Erythroblast (primary cell): ENCODE measurements around the gene TWIST2.

Experiments
- DNase-seq, 2 experiments: peaks; one replicate each; lab custom pipeline; 2025; lab: John Stamatoyannopoulos, UW
- GATA1 ChIP-seq: IDR thresholded peaks from 2 replicates; pipeline ENCODE4 v1.6.1; 2011; ENCODE audit warnings: low read depth, mild to moderate bottlenecking, control low read depth, low read length, moderate library complexity
- POLR2A ChIP-seq: IDR thresholded peaks from 2 replicates; pipeline ENCODE4 v1.6.1; 2011; ENCODE audit warnings: mild to moderate bottlenecking, low read length

TWIST2 gene

DNA sequence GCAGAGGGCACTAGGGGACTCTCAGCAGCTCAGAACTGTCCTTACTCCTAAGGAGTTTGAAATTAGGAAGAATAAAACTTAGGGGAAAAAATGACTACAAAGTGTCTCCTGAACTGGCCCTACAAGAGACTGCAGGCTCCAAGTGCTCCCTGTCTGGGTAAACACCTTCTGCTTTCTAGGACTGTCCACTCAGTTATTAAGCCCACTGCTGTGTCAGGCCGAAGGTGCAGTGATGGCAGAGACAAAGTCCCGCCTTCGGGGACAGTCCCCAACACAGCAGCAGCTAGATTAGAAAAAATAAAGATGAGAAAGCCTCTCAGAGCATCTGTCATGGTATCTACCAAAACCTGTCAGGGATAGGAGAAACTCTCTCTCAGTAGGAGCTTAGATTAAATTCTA is 28.3 kb downstream of the TWIST2 start:
- no peak for DNase-seq
- TF ChIP-seq POLR2A (no peak), GATA1 (no peak)

DNA sequence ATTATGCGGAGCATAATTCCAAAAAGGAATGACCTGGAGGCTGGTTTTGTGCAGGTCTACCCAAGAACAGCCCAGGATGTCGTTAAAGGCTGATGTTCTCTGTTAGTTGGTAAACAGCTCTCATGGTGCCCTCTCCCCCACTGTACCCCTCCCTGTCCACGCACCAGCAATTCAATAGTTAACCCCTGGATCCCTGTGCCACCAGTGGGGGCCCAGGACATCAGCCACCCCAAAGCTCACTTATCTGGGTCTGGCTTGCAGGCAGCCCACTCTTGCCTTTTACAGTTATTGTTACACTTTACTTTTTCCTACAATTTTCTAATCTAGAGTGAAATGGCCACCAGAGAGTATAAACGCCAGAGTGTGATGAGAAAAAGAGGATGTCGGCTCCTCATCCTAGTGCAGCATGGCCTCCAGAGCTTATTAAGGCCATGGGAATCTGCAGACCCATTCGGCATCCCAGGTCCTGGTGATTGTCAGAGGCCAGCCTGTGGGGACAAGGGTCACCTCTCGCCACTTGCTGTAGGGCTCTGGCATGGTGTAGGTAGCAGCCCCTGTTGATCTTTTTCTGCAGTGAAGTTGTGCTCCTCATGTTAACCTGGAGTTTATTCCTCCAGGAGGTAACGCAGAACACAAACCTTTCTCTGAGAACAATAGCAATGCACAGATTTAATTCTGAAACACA is 30.3 kb downstream of the TWIST2 start:
- DNase-seq, result no peak
- TF ChIP-seq GATA1, result no peak
- TF ChIP-seq POLR2A, result no peak

DNA sequence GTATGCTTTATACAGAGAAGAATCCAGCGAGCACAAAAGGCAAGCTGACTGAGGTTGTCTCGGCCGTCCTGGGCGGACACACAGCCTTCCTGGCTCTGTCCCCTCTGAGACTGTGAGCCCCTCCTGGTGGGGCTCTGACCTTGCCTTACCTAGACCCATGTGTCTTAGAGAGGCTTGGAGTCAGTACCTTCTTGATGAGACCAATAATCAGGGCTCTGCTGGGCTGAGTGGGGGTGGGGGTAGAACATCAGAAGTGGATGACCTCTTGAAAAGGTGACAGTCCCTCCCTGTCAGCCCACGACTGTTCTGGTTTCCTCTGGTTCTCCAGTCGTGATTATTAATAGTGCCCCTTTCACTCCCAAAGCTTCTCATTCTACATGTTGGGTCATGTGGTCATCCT is 31.2 kb downstream of the TWIST2 start:
- TF ChIP-seq GATA1 (no peak), POLR2A (no peak)
- DNase-seq, result no peak

DNA sequence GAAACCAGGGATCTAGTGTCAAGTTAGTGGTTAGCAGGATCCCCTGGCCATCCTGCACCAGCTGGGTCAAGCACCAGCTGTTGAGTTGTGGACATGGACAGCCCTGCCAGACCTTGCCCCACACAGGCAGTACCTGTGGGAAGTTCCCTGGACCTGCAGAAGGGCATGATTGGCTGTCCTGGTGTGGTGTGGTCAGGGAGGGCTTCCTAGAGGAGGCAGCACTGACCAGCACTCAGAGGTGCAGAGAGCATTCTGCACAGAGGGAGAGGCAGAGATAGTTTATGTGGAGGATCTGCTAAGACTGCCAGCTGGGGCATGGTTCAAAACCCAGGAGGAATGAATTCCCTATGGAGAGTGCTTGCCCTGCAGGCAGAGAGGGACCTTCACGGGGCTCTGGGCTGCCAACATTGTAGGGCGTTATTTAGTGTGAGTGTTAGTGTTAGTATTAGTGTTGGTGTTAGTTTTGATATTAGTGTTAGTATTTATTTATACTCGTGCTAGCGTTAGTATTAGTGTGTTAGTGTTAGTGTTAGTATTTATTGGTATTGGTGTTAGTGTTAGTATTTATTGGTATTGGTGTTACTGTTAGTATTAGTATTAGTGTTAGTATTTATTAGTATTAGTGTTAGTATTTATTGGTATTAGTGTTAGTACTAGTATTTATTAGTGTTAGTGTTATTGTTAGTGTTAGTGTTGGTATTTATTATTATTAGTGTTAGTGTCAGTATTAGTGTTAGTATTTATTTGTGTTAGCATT is 31.9 kb downstream of the TWIST2 start:
- no peak for TF ChIP-seq GATA1
- TF ChIP-seq POLR2A, result no peak
- DNase-seq, result no peak

DNA sequence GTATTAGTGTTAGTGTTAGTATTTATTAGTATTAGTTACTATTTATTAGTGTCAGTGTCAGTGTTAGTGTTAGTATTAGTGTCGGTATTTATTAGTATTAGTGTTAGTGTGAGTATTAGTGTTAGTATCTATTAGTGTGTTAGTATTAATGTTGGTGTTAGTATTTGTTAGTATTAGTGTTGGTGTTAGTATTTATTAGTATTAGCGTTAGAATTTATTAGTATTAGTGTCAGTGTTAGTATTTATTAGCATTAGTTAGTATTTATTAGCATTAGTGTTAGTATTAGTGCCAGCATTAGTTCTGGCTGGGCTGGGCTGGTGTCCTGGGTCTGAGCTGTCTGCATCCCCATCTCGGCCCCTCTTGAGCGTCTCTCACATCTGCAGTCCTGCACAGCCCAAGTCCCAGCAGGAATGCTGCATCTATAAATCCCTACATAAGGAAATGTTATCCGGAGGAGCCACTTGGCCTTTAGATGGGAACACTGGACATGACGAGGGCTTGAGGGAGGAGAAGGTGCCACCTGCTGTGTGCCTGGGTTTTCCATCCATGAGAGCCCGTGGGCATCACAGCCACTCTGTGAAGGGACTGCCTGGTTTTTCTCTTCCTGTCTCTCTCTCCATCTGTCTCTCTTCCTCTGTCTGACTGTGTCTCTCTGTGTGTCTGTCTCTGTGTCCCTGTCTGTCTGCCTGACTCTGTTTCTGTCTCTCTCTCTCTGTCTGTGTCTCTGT is 33.6 kb downstream of the TWIST2 start:
- TF ChIP-seq POLR2A (no peak), GATA1 (no peak)
- DNase-seq, result no peak

DNA sequence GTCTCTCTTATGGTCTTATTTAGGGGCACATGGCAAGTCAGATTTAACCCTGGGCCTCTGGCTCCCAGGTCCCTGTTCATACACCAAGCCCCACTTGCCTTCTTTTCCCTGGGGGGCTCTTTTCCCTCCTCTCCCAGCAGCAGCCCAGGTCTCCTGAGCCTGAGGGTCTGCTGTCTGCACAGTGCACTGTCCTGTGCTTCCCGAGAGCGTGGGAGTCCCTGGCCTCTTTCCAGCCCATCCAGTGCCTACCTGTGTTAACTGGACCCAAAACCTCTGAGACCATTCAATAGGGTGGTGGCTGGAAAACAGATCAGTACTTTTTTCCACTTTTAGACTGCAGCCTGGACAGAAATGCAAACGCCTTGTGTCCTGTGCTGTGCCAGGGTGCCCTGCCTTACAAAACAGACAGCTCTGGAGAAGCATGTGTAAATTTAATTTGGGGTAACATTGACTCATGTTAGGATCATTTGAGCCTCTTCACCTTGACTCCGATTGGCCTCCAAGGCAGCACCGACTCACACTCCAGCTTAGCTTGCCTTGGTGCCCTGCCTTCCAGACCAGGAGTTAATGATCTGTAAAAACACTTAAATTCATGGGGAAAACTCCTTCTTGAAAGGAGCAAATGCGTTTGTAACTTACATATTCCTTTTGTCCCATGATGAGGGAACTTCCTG is 34.3 kb downstream of the TWIST2 start:
- TF ChIP-seq POLR2A (no peak), GATA1 (no peak)
- DNase-seq, result no peak

DNA sequence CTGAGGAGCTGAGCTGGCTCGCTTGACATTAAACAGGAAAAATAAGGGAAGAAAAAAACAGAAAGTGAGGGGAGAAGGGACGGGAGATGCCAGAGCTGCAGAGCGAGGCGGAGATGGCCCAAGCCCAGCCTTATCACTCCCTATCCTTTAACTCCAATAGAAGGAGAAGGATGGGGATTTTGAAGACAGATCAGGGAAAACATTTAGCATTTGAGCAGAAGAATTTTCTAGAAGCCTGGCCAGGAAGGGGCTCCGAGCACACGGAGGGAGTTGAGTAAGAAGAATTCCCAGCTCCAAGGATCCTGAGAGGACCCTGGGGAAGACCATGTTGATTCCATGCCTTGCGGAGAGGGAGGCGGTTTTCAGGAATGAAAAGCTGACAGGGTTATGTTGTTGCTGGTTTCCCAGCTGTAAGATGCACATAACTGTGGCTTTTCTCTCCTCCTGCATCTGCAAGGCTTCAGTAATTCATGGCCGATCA is 35.6 kb downstream of the TWIST2 start:
- no peak for DNase-seq
- TF ChIP-seq POLR2A, result no peak
- no peak for TF ChIP-seq GATA1

DNA sequence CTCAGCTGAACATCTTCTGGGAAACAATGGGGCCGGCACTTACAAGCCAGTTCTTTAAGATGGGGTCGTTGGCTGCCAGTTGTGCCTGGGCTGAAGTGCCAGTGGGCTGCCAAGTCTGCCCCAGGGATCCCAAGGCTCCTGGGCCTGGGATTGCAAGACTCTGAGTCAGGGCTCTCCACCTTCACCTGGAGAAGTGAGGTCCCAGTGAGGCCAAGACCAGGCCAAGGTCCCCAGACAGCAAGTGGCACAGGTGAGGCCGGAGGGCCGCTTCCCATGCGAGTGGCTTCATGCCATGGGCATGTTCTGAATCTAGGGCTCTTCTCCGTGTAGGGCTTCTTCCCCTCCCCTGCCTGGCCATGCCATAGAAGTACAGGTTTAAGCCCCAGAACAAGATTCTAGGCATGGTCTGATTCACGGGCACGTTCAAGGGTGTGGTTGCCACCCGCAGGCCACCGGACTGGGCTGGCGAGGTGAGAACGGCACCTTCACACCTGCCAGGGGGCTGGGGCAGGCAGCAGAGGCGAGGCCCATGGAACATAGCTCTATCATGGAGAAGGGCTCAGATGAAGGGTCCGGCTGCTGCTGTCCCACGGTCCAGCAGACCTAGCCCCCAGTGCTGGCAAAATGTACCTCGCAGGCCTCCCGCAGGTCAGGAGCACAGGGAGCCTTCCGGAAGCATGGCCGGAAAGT is 36.4 kb downstream of the TWIST2 start:
- TF ChIP-seq GATA1, result no peak
- no peak for TF ChIP-seq POLR2A

DNA sequence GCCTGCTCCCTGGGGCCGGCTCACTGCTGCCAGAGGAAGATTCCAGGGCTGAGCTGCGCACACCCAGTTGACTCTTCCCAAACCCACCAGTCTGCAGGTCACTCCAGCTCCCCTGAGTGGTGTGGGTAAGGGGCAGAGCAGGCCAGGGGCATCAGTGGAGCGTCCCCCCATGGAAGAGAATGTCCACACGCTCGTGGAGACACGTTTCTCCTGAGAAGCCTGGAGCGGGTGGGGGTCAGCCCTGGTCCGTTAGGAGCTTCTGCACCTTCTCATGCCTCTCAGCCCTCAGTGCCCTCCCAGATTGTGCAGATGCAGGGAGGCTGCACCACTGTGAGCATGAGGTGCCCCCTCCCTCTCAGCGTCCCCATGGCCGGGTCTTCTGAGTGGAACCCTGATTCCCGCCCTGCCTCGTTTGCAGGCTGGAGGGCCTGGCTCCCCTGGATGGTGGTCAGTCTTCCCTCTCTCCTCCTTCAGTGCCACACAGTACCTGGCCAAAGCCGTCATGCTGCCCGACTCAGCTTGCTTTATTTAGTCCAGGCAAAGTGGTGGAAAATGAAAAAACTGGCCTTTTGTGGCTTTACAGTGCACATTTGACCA is 37.0 kb downstream of the TWIST2 start:
- DNase-seq, result no peak
- TF ChIP-seq GATA1, result no peak
- no peak for TF ChIP-seq POLR2A

More for the DNA sequence above, 36.4 kb downstream of the TWIST2 start:
- no peak for DNase-seq

DNA sequence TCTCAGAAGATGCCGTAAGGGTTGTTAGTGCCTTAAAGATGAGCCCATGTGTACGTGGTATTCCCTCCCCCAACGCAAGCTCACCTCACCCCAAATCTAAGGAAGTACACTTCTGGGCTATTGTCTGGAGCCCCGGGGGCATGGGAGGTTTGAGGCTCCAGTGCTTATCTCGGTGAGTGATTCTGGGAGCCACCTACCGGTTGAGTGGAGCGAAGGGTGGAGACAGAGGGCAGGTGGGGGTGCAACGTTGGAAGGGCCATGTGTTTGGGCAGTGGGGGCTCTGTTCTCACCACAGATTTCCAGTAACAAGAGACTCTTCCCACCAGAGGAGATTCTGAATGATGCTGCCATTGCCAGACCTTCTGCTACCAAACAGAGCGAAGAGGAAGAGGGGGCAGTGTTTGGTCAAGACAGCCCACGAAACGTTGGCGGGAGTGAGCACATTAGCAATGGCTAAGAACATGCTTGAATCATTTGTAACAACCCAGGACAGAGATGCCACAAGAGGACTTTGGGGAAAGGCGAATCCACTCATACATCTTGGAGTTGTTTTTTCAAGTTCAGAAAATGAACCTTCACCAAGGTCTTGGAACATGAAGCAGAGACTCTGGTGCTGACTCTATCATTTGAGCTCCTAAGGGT is 38.7 kb downstream of the TWIST2 start:
- TF ChIP-seq GATA1, result no peak
- TF ChIP-seq POLR2A, result no peak
- no peak for DNase-seq

DNA sequence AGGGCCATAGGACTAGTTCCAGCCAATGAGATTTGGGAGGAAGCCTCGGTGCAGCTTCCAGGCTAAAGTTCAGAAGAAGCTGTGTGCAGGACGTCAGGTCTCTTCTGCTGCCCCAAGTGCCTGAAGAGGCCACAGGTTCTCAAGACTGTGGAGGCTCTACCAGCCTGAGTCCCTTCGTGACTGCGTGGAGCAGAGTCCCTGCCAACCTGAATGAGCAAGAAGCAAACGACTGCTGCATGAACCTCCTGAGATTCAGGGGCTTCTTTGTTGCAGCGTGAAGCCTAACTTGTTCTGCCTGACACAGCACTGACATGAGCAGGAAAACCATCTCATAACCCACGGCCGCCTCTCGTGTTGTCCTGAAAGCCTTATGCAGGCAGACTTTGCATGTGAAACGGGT is 39.7 kb downstream of the TWIST2 start:
- no peak for DNase-seq

DNA sequence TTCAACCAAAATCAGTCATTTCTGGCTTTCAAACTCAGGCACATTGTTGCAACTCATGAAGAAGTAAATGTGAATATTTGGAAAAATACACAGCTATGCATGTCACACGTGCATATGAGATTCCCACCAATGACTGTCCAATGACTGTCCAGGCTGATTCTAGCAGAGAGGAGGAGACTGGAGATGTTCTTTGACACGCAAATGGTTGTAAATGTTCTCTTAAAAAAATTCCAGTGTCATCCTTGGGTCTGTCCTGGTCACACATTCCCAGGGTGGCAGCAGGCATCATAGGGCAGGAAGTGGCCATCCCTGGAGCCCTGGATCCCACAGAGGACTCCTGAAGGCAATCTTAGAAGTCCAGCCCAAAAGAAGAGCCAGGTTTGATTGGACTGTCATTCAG is 40.9 kb downstream of the TWIST2 start:
- DNase-seq, result no peak
- TF ChIP-seq GATA1 (no peak), POLR2A (no peak)

More for the DNA sequence above, 39.7 kb downstream of the TWIST2 start:
- no peak for TF ChIP-seq POLR2A
- TF ChIP-seq GATA1, result no peak

DNA sequence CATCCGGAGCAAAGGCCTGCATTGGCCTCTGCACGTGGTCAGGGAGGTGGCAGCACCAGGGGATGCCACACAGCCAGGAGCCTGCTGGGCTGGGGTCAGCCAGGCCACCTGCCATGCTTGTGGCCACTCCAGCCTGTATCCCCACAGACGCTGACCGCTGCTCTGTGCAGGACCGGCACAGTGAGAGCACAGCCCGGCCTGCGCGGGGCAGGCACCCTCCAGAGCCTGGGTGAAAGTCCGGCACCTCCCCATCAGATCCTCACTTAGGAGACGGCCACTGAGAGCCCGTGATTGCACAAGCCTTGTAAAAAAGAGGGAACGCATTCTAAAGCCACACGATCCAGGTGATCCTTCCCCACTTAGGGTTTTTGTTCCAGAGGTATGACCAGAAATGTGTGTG is 42.2 kb downstream of the TWIST2 start:
- DNase-seq, result no peak
- TF ChIP-seq POLR2A, result no peak
- TF ChIP-seq GATA1, result no peak
